Measurements from ENCODE around the gene PECR. TPM values are rescaled to one million over a fixed set of nuclear protein-coding genes. Genes with fewer than 3 reads are reported as not detected.

PECR gene
- total and polyA plus RNA-seq, 2 of the 4 experiments (the other 2 are of a cell fraction), result 11.4 to 17.7 TPM

DNA sequence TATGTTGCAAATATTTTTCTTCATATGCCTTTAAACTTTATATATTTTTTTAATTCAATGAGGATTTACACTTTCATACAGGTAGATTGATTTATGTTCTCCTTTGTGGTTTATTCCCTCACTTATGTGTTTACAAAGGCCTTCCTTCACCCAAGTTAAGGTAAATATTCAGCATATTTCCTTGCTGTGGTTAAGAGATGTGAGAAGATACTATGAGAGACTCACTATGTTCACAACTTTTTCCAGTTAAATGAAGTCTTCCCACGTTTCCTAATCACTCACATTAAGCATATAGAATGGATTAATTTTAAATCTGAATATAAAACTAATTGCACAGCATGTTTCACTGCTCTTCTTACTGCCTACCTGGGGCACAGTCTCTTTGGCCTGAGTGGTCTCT lies 597 bp downstream of the PECR start:
- H2BK5ac ChIP-seq (ENCODE audit: low read depth, low read length, poor library complexity, severe bottlenecking), result no peak overlapping the region
- ChIA-PET POLR2A (ENCODE audit: unreplicated experiment) (no interaction called here), CTCF (interaction anchor here (0.6 kb wide), 1 partner anchor 62 kb away, joined by 3 read pairs; no protein-coding TSS in a partner anchor)
- peak overlapping the region; percentile 84 for H3K9ac ChIP-seq (ENCODE audit: low read depth, low read length)
- peak overlapping the region; percentile 87 for H3K4ac ChIP-seq (ENCODE audit: low read depth, low read length)
- H3K18ac ChIP-seq (ENCODE audit: low read depth, low read length), result no peak overlapping the region
- H3K4me2 ChIP-seq (ENCODE audit: low read depth, low read length), result peak overlapping the region; percentile 94
- peak overlapping the region; percentile 81 for H3K23ac ChIP-seq (ENCODE audit: low read depth, low read length)
- H2BK15ac ChIP-seq (ENCODE audit: low read depth, low read length), result no peak overlapping the region
- ATAC-seq (ENCODE audit: low read depth) (no peak), DNase-seq (no peak)
- H4K8ac ChIP-seq (ENCODE audit: low read depth in 2 of 2, low read length in 2 of 2), result peak overlapping the region; percentile 88 to 89; a peak in 3 of 4 replicates
- intact Hi-C loops (cut with micrococcal nuclease), result no loop called here
- peaks cover 3 to 16% of the 10 kb centered on the region in 2 experiments; a peak in 3 of 4 replicates for H3K79me1 ChIP-seq (ENCODE audit: low read depth in 1 of 2, low read length in 2 of 2)
- H3K36me3 ChIP-seq (ENCODE audit: control insufficient read depth, insufficient read depth, low read length), result no peaks in the 10 kb centered on the region
- peaks cover 11% of the 10 kb centered on the region for H3K9me1 ChIP-seq (ENCODE audit: insufficient read depth, low read length)
- WGBS, 2 experiments (ENCODE audit: extremely low coverage in 2 of 2, insufficient read length in 1 of 2), result no CpG with 5 or more reads among the region's 1 CpG
- dilution Hi-C loops (cut with HindIII; ENCODE audit: low sequenced_read_pairs, unreplicated experiment), result no loop called here
- H2AK5ac ChIP-seq (ENCODE audit: low read depth, low read length), result no peak overlapping the region
- peak overlapping the region; percentile 95 for H3K4me3 ChIP-seq (ENCODE audit: insufficient read depth, low read depth, low read length)
- H4K5ac ChIP-seq (ENCODE audit: low read depth, low read length), result peak overlapping the region; percentile 72
- TF ChIP-seq MAZ (IDR thresholded peaks at IDR 0.05; ENCODE audit: borderline replicate concordance, low read depth, low read length), result no peak
- TF ChIP-seq, protein P1, sequence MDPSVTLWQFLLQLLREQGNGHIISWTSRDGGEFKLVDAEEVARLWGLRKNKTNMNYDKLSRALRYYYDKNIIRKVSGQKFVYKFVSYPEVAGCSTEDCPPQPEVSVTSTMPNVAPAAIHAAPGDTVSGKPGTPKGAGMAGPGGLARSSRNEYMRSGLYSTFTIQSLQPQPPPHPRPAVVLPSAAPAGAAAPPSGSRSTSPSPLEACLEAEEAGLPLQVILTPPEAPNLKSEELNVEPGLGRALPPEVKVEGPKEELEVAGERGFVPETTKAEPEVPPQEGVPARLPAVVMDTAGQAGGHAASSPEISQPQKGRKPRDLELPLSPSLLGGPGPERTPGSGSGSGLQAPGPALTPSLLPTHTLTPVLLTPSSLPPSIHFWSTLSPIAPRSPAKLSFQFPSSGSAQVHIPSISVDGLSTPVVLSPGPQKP (IDR thresholded peaks at IDR 0.05; ENCODE audit: borderline replicate concordance, low read depth, low read length), result no peak
- TF ChIP-seq, protein P2, sequence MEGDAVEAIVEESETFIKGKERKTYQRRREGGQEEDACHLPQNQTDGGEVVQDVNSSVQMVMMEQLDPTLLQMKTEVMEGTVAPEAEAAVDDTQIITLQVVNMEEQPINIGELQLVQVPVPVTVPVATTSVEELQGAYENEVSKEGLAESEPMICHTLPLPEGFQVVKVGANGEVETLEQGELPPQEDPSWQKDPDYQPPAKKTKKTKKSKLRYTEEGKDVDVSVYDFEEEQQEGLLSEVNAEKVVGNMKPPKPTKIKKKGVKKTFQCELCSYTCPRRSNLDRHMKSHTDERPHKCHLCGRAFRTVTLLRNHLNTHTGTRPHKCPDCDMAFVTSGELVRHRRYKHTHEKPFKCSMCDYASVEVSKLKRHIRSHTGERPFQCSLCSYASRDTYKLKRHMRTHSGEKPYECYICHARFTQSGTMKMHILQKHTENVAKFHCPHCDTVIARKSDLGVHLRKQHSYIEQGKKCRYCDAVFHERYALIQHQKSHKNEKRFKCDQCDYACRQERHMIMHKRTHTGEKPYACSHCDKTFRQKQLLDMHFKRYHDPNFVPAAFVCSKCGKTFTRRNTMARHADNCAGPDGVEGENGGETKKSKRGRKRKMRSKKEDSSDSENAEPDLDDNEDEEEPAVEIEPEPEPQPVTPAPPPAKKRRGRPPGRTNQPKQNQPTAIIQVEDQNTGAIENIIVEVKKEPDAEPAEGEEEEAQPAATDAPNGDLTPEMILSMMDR (conservative IDR thresholded peaks at IDR 0.05; ENCODE audit: low read depth, low read length), result no peak
- TF ChIP-seq FOS (IDR thresholded peaks at IDR 0.05; ENCODE audit: low read depth, low read length), result no peak
- TF ChIP-seq, protein P3, sequence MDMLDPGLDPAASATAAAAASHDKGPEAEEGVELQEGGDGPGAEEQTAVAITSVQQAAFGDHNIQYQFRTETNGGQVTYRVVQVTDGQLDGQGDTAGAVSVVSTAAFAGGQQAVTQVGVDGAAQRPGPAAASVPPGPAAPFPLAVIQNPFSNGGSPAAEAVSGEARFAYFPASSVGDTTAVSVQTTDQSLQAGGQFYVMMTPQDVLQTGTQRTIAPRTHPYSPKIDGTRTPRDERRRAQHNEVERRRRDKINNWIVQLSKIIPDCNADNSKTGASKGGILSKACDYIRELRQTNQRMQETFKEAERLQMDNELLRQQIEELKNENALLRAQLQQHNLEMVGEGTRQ (IDR thresholded peaks at IDR 0.05; ENCODE audit: low read depth, low read length), result no peak
- no peak overlapping the region for H3K27ac ChIP-seq (ENCODE audit: insufficient read depth, low read length)
- no peak overlapping the region for H2BK120ac ChIP-seq (ENCODE audit: low read depth, low read length)
- H4K91ac ChIP-seq (ENCODE audit: insufficient read depth, low read depth, low read length), result no peak overlapping the region
- H4K20me1 ChIP-seq (ENCODE audit: insufficient read depth, low read length), result no peaks in the 10 kb centered on the region
- H3K27me3 ChIP-seq (ENCODE audit: control insufficient read depth, insufficient read depth, low read length), result no peaks in the 10 kb centered on the region
- H3K4me1 ChIP-seq (ENCODE audit: control insufficient read depth, insufficient read depth, low read length), result 0 out of 2 replicates have a peak, but pooled peaks cover 2% of the 10 kb centered on the region
- H2BK20ac ChIP-seq (ENCODE audit: low read depth, low read length), result no peak overlapping the region
- H2AFZ ChIP-seq (replicated peaks; ENCODE audit: low read length, poor library complexity), result peak overlapping the region; percentile 100
- H3K14ac ChIP-seq (replicated peaks; ENCODE audit: low read depth, low read length), result peak overlapping the region; percentile 89
- no peak overlapping the region for H2AK9ac ChIP-seq (replicated peaks; ENCODE audit: low read depth, low read length, poor library complexity)
- H3K9me3 ChIP-seq (ENCODE audit: control insufficient read depth, insufficient read depth, low read length), result no peaks in the 10 kb centered on the region
- peak overlapping the region; percentile 37; the same call in 1 of the 2 replicates for H3K56ac ChIP-seq (ENCODE audit: extremely low read depth, insufficient read depth, low read length)
- no TSS peak for BruUV-seq (replicated peaks)
- in situ Hi-C loops (cut with MboI; ENCODE audit: low sequenced_read_pairs), result no loop called here

Measured in IMR-90 (cell line).